ENCODE results near the gene LRP8.

GRCh38 chr1:53315456-53316423 is 12.1 kb downstream of the LRP8 start:
- TF ChIP-seq CTCF (IDR thresholded peaks at IDR 0.05; ENCODE audit: low read depth, low read length) (no peak), EZH2phosphoT487 (IDR thresholded peaks at IDR 0.05; ENCODE audit: low read depth) (no peak)
